CD4-positive, alpha-beta T cell (primary cell): ENCODE data around the gene OR13C5. TPM values are rescaled to one million over a fixed set of nuclear protein-coding genes. Genes with fewer than 3 reads are reported as not detected.
"Not testable (repeated sequence)": the region's sequence is repeated elsewhere in the genome, so short reads cannot be mapped to it uniquely, and the experiment has no call there.

Experiments used
- ATAC-seq: fragments of 200-7000 bp; cut with Tn5 transposase; one replicate; pipeline ENCODE4 v1.10.0; 2022; ENCODE audit warnings: mild to moderate bottlenecking; ENCODE audit not compliant: poor library complexity
- CTCF ChIA-PET: fragments of 350-600 bp; sonication (Branson Sonifier 250); formaldehyde crosslinking; loops from one replicate; lab custom pipeline; 2021; ENCODE audit warnings: antibody characterized with exemption, inconsistent platforms; lab: Charles Lee
- POLR2A ChIA-PET: fragments of 350-600 bp; sonication (Branson Sonifier 250); formaldehyde crosslinking; loops from one replicate; lab custom pipeline; 2021; ENCODE audit warnings: antibody characterized with exemption, inconsistent platforms; lab: Charles Lee
- DNase-seq, 14 experiments: peaks; one replicate each; pipeline ENCODE4 v3.0.0-alpha.2; 2013 to 2020; ENCODE audit warnings: mixed read lengths in 2 of 14
- H3K27ac ChIP-seq, 2 donors: one replicate each; pipeline versions ENCODE4 v1.5.1 to v1.7.0; 2013; ENCODE audit warnings: low read length in 2 of 2, low read depth in 1 of 2, mild to moderate bottlenecking in 1 of 2
- H3K27me3 ChIP-seq, 2 experiments: 1 replicate in 1 of 2; 2 replicates in 1 of 2; pipeline versions ENCODE4 v1.6.1 to v1.7.0; 2013; ENCODE audit warnings: low read length in 2 of 2, control low read depth in 1 of 2, mild to moderate bottlenecking in 1 of 2, moderate library complexity in 1 of 2; ENCODE audit not compliant: insufficient read depth in 2 of 2, control insufficient read depth in 1 of 2
- H3K36me3 ChIP-seq: one replicate; pipeline ENCODE4 v1.6.1; 2013; ENCODE audit warnings: low read length, control low read depth; ENCODE audit not compliant: insufficient read depth
- H3K4me1 ChIP-seq: one replicate; pipeline ENCODE4 v1.6.1; 2013; ENCODE audit warnings: low read length, control low read depth; ENCODE audit not compliant: insufficient read depth
- H3K4me3 ChIP-seq: one replicate; pipeline ENCODE4 v1.5.1; 2013; ENCODE audit warnings: mild to moderate bottlenecking, low read length, moderate library complexity
- H3K9me3 ChIP-seq, 2 experiments: 1 replicate in 1 of 2; 2 replicates in 1 of 2; pipeline versions ENCODE4 v1.6.1 to v1.7.0; 2013; ENCODE audit warnings: low read length in 2 of 2, mild to moderate bottlenecking in 2 of 2, control low read depth in 1 of 2, moderate library complexity in 1 of 2; ENCODE audit not compliant: control insufficient read depth in 1 of 2, insufficient read depth in 1 of 2
- H3K27ac Mint-ChIP-seq: one replicate; pipeline ENCODE4 v1.8.0; 2020; ENCODE audit warnings: mixed read lengths
- H3K27me3 Mint-ChIP-seq: one replicate; pipeline ENCODE4 v1.8.0; 2021; ENCODE audit warnings: mixed read lengths
- H3K36me3 Mint-ChIP-seq: one replicate; pipeline ENCODE4 v1.8.0; 2021; ENCODE audit warnings: low read depth, mixed read lengths
- H3K4me1 Mint-ChIP-seq: one replicate; pipeline ENCODE4 v1.8.0; 2021; ENCODE audit warnings: low read depth, mixed read lengths
- H3K4me3 Mint-ChIP-seq: one replicate; pipeline ENCODE4 v1.8.0; 2020; ENCODE audit warnings: mild to moderate bottlenecking, mixed read lengths
- H3K9me3 Mint-ChIP-seq: one replicate; pipeline ENCODE4 v1.8.0; 2020; ENCODE audit warnings: mixed read lengths
- intact Hi-C, 2 experiments: fragments of 100-400 bp; cut with DNase I in 1 of 2; cut with micrococcal nuclease in 1 of 2; formaldehyde crosslinking; loops; one replicate each; pipeline versions ENCODE4 v1.15.1 to v1.9.0; 2023 to 2025; cut with DNase I, micrococcal nuclease
- total RNA-seq, 174 experiments: library from RNA in 2 of 174; stranded (reverse) in 2 of 174; gene quantifications; one replicate each; pipeline ENCODE4 v1.2.3 and lab custom pipeline; 2021 to 2026
- TF ChIP-seq, protein P1 (sequence below): fragments of 200-600 bp; IDR thresholded peaks from one replicate; pipeline ENCODE4 v1.8.0; 2022; ENCODE audit warnings: antibody characterized with exemption, mild to moderate bottlenecking

OR13C5 gene
- total RNA-seq, 2 experiments from 2014 or later: not detected

DNA sequence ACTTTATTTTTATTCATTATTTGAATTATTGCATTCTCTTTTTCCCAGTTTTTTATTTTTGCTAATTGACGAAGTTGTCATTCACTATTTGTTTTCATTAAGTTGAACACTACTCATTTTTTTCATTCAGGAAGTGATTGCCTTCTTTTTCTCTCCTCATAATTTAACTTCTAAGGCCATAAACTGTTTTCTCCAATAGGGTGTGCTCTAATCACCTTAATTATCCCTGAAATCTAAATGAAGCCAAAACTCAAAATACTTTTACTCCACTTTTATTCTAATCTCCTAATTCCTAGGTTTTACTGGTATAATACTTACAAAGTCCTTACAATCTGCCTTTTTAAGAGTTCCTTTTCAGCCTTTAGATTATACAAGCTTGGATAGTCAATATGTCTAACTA lies 9.1 kb upstream of the OR13C5 start:
- no peak overlapping the region for H3K27ac ChIP-seq
- Mint-ChIP-seq H3K27me3 (peaks cover 5% of the 10 kb centered on the region), H3K27ac (no peak overlapping the region), H3K4me3 (no peak overlapping the region), H3K4me1 (no peaks in the 10 kb centered on the region), H3K9me3 (no peaks in the 10 kb centered on the region), H3K36me3 (no peaks in the 10 kb centered on the region)
- TF ChIP-seq, protein P1, sequence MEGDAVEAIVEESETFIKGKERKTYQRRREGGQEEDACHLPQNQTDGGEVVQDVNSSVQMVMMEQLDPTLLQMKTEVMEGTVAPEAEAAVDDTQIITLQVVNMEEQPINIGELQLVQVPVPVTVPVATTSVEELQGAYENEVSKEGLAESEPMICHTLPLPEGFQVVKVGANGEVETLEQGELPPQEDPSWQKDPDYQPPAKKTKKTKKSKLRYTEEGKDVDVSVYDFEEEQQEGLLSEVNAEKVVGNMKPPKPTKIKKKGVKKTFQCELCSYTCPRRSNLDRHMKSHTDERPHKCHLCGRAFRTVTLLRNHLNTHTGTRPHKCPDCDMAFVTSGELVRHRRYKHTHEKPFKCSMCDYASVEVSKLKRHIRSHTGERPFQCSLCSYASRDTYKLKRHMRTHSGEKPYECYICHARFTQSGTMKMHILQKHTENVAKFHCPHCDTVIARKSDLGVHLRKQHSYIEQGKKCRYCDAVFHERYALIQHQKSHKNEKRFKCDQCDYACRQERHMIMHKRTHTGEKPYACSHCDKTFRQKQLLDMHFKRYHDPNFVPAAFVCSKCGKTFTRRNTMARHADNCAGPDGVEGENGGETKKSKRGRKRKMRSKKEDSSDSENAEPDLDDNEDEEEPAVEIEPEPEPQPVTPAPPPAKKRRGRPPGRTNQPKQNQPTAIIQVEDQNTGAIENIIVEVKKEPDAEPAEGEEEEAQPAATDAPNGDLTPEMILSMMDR: no peak
- H3K4me1 ChIP-seq: no peaks in the 10 kb centered on the region
- CTCF ChIA-PET: no interaction called here
- POLR2A ChIA-PET: no interaction called here
- no peak overlapping the region for H3K4me3 ChIP-seq
- no peaks in the 10 kb centered on the region for H3K9me3 ChIP-seq
- H3K36me3 ChIP-seq: no peaks in the 10 kb centered on the region
- intact Hi-C loops: no loop called here
- ATAC-seq: no peak
- DNase-seq: no peak
- H3K27me3 ChIP-seq: no peaks in the 10 kb centered on the region

DNA sequence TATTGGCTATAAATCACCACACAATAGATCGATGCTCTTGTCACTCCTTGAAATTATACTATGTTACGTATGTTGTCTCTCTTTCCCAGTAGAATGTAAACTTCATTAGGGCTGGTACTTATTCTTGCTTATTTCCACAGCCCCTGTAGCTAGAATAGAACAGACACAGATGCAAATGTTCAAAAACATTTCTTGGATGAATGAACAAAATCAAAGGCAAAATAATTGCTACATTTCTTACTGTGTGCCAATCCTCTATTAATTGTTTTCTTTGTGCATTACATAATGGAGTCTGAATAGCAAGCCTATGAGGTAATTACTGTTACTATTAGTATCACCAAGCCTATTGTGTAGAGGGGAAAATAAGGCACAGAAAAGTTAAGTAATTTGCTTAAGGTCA lies 6.9 kb upstream of the OR13C5 start:
- ATAC-seq: no peak

DNA sequence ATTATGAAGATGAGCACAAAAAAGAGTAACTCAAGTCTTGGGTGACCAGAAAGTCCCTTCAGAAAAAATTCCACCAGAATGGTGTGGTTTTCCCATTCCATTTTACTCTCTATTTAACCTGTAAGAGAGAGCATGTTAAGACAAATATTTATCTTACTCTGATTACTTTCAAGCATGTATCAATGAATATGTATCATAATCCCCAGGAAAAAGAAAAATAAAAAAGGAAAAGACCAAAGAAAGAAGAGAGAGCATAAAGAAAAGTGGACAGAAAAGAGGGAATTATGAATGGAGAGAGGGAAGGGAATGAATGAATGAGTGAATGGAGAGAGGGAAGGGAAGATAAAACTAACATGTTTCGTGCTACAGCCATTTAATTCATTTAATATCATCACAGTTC lies 6.3 kb upstream of the OR13C5 start, which contains the start of gene OR13C2:
OR13C2 (minus strand) TSS at position 101 of the 400 bp plus-strand sequence; CDS start at position 101, 0 bp downstream.
- CTCF ChIA-PET, H3K27ac Mint-ChIP-seq, ATAC-seq, POLR2A ChIA-PET, H3K27ac ChIP-seq, H3K4me3 ChIP-seq, H3K9me3 Mint-ChIP-seq, H3K4me1 Mint-ChIP-seq, H3K36me3 Mint-ChIP-seq, H3K9me3 ChIP-seq, H3K4me1 ChIP-seq, H3K36me3 ChIP-seq, H3K27me3 Mint-ChIP-seq, DNase-seq, intact Hi-C loops, H3K4me3 Mint-ChIP-seq, H3K27me3 ChIP-seq: not testable (repeated sequence)

More for the DNA sequence above, 6.9 kb upstream of the OR13C5 start:
- Histone ChIP-seq H3K4me3 (no peak overlapping the region), H3K4me1 (no peaks in the 10 kb centered on the region), H3K9me3 (no peaks in the 10 kb centered on the region), H3K27me3 (no peaks in the 10 kb centered on the region), H3K36me3 (no peaks in the 10 kb centered on the region), H3K27ac (no peak overlapping the region)
- ChIA-PET CTCF (interaction anchor here (0.9 kb wide), 1 partner anchor 1304 kb away, joined by 4 read pairs; no protein-coding TSS in a partner anchor), POLR2A (no interaction called here)
- H3K27ac Mint-ChIP-seq: no peak overlapping the region
- no peaks in the 10 kb centered on the region for H3K36me3 Mint-ChIP-seq
- TF ChIP-seq, protein P1: no peak
- H3K4me3 Mint-ChIP-seq: no peak overlapping the region
- H3K9me3 Mint-ChIP-seq: no peaks in the 10 kb centered on the region
- H3K27me3 Mint-ChIP-seq: peaks cover 5% of the 10 kb centered on the region
- no peak for DNase-seq
- no peaks in the 10 kb centered on the region for H3K4me1 Mint-ChIP-seq
- intact Hi-C loops: no loop called here

DNA sequence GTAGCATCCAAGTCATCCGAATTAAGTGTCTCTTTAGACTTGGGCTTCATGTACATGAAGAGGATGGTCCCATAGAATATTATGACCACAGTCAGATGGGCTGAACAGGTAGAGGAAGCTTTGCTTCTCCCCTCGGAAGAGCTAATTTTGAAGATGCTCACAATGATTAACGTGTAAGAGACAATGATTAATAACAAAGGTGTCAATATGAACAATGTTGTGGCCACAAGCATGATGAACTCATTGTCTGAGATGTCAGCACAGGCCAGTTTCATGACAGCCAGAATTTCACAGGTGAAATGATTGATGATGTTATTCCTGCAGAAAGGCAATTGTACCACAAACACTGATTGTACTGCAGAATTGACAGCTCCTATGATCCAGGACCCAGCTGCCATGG lies 5.6 kb upstream of the OR13C5 start:
- POLR2A ChIA-PET: no interaction called here
- CTCF ChIA-PET: no interaction called here
- Histone ChIP-seq H3K27ac (no peak overlapping the region), H3K27me3 (no peaks in the 10 kb centered on the region), H3K4me3 (no peak overlapping the region), H3K4me1 (no peaks in the 10 kb centered on the region), H3K9me3 (no peaks in the 10 kb centered on the region), H3K36me3 (no peaks in the 10 kb centered on the region)
- Mint-ChIP-seq H3K4me3 (no peak overlapping the region), H3K27me3 (peaks cover 5% of the 10 kb centered on the region), H3K27ac (no peak overlapping the region), H3K36me3 (no peaks in the 10 kb centered on the region), H3K9me3 (no peaks in the 10 kb centered on the region), H3K4me1 (no peaks in the 10 kb centered on the region)
- ATAC-seq (no peak), DNase-seq (no peak)
- TF ChIP-seq, protein P1: no peak
- intact Hi-C loops: no loop called here

DNA sequence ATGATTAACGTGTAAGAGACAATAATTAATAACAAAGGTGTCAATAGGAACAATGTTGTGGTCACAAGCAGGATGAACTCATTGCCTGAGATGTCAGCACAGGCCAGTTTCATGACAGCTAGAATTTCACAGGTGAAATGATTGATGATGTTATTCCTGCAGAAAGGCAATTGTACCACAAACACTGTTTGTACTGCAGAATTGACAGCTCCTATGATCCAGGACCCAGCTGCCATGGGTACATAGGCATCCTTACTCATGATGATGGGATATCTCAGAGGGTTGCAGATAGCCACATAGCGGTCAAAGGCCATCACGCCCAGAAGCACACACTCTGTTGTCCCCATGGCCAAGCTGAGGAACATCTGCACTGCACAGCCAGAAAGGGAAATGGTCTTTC lies 464 bp downstream of the OR13C5 start:
- POLR2A ChIA-PET, H3K36me3 Mint-ChIP-seq, H3K36me3 ChIP-seq, H3K27me3 Mint-ChIP-seq, H3K9me3 ChIP-seq, CTCF ChIA-PET, H3K9me3 Mint-ChIP-seq, H3K27me3 ChIP-seq, H3K4me3 ChIP-seq, H3K27ac Mint-ChIP-seq, H3K4me3 Mint-ChIP-seq, H3K27ac ChIP-seq, H3K4me1 ChIP-seq, H3K4me1 Mint-ChIP-seq, intact Hi-C loops, DNase-seq, ATAC-seq: not testable (repeated sequence)
